Endodermal cell (in vitro differentiated cells): ENCODE measurements around the gene AIFM2. TPM values are rescaled to one million over a fixed set of nuclear protein-coding genes. Genes with fewer than 3 reads are reported as not detected.
"Not testable (repeated sequence)": the region's sequence is repeated elsewhere in the genome, so short reads cannot be mapped to it uniquely, and the experiment has no call there.

ENCODE experiments used
- DNase-seq: peaks from one replicate; pipeline ENCODE4 v3.0.0-alpha.2; 2017
- H3K27ac ChIP-seq: 2 replicates; pipeline ENCODE4 v1.5.1; 2013; ENCODE audit warnings: mild to moderate bottlenecking, low read depth, low read length, moderate library complexity
- H3K27me3 ChIP-seq: 2 replicates; pipeline ENCODE4 v1.6.1; 2013; ENCODE audit warnings: mild to moderate bottlenecking, low read length, moderate library complexity; ENCODE audit not compliant: insufficient read depth, control insufficient read depth, poor library complexity, severe bottlenecking
- H3K36me3 ChIP-seq: 2 replicates; pipeline ENCODE4 v1.7.0; 2013; ENCODE audit warnings: mild to moderate bottlenecking, low read length, moderate library complexity; ENCODE audit not compliant: control insufficient read depth, insufficient read depth
- H3K4me1 ChIP-seq: one replicate; pipeline ENCODE4 v1.7.0; 2013; ENCODE audit warnings: low read length; ENCODE audit not compliant: control insufficient read depth, insufficient read depth
- H3K4me3 ChIP-seq: 2 replicates; pipeline ENCODE4 v1.5.1; 2013; ENCODE audit warnings: mild to moderate bottlenecking, low read length, moderate library complexity
- H3K9ac ChIP-seq: 2 replicates; pipeline ENCODE4 v1.6.1; 2013; ENCODE audit warnings: mild to moderate bottlenecking, low read length, moderate library complexity; ENCODE audit not compliant: poor library complexity, severe bottlenecking; ENCODE audit errors: extremely low read depth
- H3K9me3 ChIP-seq: 2 replicates; pipeline ENCODE4 v1.6.1; 2013; ENCODE audit warnings: mild to moderate bottlenecking, low read length, moderate library complexity; ENCODE audit not compliant: control insufficient read depth
- H3K27ac Mint-ChIP-seq: 2 replicates; pipeline ENCODE4 v1.8.0; 2020; ENCODE audit warnings: mixed read lengths
- H3K27me3 Mint-ChIP-seq: 2 replicates; pipeline ENCODE4 v1.8.0; 2021; ENCODE audit warnings: mild to moderate bottlenecking, mixed read lengths; ENCODE audit not compliant: insufficient read depth
- H3K36me3 Mint-ChIP-seq: 2 replicates; pipeline ENCODE4 v1.8.0; 2020; ENCODE audit warnings: low read depth, mixed read lengths
- H3K4me1 Mint-ChIP-seq: 2 replicates; pipeline ENCODE4 v1.8.0; 2020; ENCODE audit warnings: mixed read lengths
- H3K4me3 Mint-ChIP-seq: 2 replicates; pipeline ENCODE4 v1.8.0; 2020; ENCODE audit warnings: mild to moderate bottlenecking, moderate library complexity, mixed read lengths
- H3K9me3 Mint-ChIP-seq: 2 replicates; pipeline ENCODE4 v1.8.0; 2020; ENCODE audit warnings: mild to moderate bottlenecking, mixed read lengths
- WGBS, 2 experiments: methylation state at CpG; one replicate each; pipeline versions ENCODE4 v1.1.5 to v1.1.7; 2013; ENCODE audit warnings: missing lambda C conversion rate in 2 of 2, mixed read lengths in 1 of 2; ENCODE audit not compliant: insufficient coverage in 1 of 2, insufficient read length in 1 of 2; 5-methylcytosine and 5-hydroxymethylcytosine counted together
- total RNA-seq, 2 donors: library from RNA; stranded (reverse); fragmentation: NEBNext Ultra II Directional in 1 of 2; extraction: Animal tissue kit (Norgen Biotek cat#: 25700) in 1 of 2; gene quantifications; 2 replicates in 1 of 2; 3 replicates in 1 of 2; pipeline ENCODE4 v1.2.1, GENCODE V29; 2021
- TF ChIP-seq, protein P1 (sequence below): fragments of 200-600 bp; sonication (generic); conservative IDR thresholded peaks from 2 replicates; pipeline ENCODE4 v1.5.0; 2021; ENCODE audit warnings: antibody characterized with exemption, mild to moderate bottlenecking

Gene AIFM2
- total RNA-seq, 2 donors from 2014 or later, result 7.1 to 7.6 TPM

DNA sequence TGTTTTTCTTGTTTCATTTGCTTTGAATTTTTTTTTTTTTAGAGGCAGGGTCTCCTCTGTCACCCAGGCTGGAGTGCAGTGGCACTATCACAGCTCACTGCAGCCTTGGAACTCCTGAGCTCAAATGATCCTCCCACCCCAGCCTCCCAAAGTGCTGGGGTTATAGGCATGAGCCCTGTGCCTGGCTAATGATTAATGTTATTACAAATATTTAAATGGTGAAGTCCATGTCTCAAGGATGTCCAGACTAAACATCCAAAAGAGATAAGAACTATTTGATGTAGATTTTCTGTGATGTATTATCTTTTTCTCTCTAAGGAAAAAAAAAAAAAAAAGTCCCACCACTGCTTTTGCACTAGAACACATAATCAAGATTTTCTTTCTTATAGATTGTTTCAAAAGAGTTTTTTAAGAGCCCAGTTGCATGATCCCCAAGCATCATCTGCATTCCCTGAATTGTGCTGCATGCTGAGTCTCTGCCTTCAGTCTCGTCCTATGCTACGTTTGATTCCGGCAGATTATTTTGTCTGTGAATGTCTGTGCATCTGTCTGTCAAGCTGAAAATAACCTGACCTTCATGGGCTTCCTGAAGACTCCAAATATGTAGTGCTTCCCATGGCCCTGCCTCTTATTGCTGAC is 46.5 kb downstream of the AIFM2 start:
- no peaks in the 10 kb centered on the region for H3K9me3 Mint-ChIP-seq
- no peak overlapping the region for H3K4me3 ChIP-seq
- no peaks in the 10 kb centered on the region for H3K4me1 Mint-ChIP-seq
- no peak overlapping the region for H3K27ac Mint-ChIP-seq
- WGBS, 2 experiments, result 96 to 97% methylated on average over 3 of the region's 3 CpGs
- no peaks in the 10 kb centered on the region for H3K27me3 Mint-ChIP-seq
- DNase-seq, result no peak
- no peak overlapping the region for H3K27ac ChIP-seq
- no peaks in the 10 kb centered on the region for H3K9me3 ChIP-seq
- TF ChIP-seq, protein P1, sequence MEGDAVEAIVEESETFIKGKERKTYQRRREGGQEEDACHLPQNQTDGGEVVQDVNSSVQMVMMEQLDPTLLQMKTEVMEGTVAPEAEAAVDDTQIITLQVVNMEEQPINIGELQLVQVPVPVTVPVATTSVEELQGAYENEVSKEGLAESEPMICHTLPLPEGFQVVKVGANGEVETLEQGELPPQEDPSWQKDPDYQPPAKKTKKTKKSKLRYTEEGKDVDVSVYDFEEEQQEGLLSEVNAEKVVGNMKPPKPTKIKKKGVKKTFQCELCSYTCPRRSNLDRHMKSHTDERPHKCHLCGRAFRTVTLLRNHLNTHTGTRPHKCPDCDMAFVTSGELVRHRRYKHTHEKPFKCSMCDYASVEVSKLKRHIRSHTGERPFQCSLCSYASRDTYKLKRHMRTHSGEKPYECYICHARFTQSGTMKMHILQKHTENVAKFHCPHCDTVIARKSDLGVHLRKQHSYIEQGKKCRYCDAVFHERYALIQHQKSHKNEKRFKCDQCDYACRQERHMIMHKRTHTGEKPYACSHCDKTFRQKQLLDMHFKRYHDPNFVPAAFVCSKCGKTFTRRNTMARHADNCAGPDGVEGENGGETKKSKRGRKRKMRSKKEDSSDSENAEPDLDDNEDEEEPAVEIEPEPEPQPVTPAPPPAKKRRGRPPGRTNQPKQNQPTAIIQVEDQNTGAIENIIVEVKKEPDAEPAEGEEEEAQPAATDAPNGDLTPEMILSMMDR, result no peak
- H3K36me3 Mint-ChIP-seq, result peaks cover 57% of the 10 kb centered on the region
- no peaks in the 10 kb centered on the region for H3K4me1 ChIP-seq
- no peak overlapping the region for H3K9ac ChIP-seq
- H3K36me3 ChIP-seq, result peaks cover 61% of the 10 kb centered on the region
- H3K27me3 ChIP-seq, result no peaks in the 10 kb centered on the region
- H3K4me3 Mint-ChIP-seq, result no peak overlapping the region

DNA sequence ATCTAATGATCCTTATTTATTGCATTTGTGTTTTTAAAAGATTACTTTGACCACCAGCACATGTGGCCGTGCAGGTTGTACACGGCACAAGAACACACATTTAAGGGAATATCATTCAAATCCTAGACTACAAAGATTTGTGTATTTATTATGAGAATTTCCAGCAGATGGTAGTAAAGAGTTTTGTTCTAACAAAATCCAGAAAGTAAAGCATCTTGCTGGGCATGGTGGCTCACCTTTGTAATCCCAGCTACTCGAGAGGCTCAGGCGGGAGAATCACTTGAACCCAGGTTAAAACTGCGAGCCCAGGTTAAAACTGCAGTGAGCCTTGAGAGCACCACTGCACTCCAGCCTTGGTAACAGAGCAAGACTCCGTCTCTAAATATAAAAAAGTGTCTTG is 48.4 kb downstream of the AIFM2 start:
- H3K36me3 Mint-ChIP-seq, result peaks cover 57% of the 10 kb centered on the region
- 96 to 98% methylated on average over 4 of the region's 6 CpGs for whole genome bisulfite sequencing, 2 experiments
- DNase-seq, result no peak
- H3K27me3 ChIP-seq, result no peaks in the 10 kb centered on the region
- no peaks in the 10 kb centered on the region for H3K4me1 Mint-ChIP-seq
- no peaks in the 10 kb centered on the region for H3K9me3 Mint-ChIP-seq
- H3K27me3 Mint-ChIP-seq, result no peaks in the 10 kb centered on the region
- H3K27ac Mint-ChIP-seq, result no peak overlapping the region
- TF ChIP-seq, protein P1, result no peak
- H3K9me3 ChIP-seq, result no peaks in the 10 kb centered on the region
- H3K4me3 Mint-ChIP-seq, result no peak overlapping the region
- no peaks in the 10 kb centered on the region for H3K4me1 ChIP-seq
- no peak overlapping the region for H3K9ac ChIP-seq
- H3K4me3 ChIP-seq, result no peak overlapping the region
- no peak overlapping the region for H3K27ac ChIP-seq
- H3K36me3 ChIP-seq, result peaks cover 56% of the 10 kb centered on the region

DNA sequence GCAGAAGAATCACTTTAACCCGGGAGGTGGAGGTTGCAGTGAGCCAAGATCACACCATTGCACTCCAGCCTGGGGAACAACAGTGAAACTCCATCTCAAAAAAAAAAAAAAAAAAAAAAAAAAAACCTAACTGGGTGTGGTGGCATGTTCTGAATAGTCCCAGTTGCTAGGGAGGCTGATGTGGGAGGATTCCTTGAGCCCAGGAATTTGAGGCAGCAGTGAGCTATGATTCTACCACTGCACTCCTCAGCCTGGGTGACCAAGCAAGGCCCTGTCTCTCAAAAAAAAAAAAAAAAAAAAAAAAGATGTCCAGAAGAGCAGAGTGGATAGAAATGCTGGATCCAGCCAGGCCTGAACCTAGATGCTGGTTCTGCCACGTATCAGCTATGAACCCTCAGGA is 51.8 kb downstream of the AIFM2 start:
- not testable (repeated sequence) for H3K9me3 ChIP-seq, DNase-seq, H3K4me3 ChIP-seq, H3K27me3 ChIP-seq, H3K9ac ChIP-seq, H3K27me3 Mint-ChIP-seq, H3K27ac Mint-ChIP-seq, H3K27ac ChIP-seq, H3K9me3 Mint-ChIP-seq, H3K4me1 ChIP-seq, H3K4me3 Mint-ChIP-seq
- WGBS, 2 experiments, result 93 to 100% methylated on average over 1 to 2 of the region's 2 CpGs
- H3K4me1 Mint-ChIP-seq, result peaks cover 14% of the 10 kb centered on the region
- peaks cover 57% of the 10 kb centered on the region for H3K36me3 ChIP-seq
- peaks cover 65% of the 10 kb centered on the region for H3K36me3 Mint-ChIP-seq

DNA sequence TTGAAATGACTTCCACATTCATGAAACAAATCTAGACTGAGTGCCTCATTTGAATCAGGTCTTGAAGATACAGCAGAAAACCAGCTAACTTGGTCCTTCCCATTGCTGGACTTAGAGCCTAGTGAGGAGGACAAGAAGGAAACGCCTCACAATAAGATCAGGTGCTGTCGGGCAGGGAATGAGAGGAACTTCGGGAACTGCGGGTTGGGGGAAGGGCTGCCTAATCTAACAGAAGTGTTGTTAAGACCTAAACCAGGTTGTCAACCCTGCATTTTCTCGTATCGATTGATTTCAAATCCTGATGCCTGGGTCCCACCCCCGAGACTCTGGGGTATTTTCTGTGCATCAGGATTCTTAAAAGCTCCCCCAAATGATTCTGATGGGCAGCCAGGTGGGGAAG is 53.7 kb downstream of the AIFM2 start:
- Histone ChIP-seq H3K4me1 (peaks cover 4% of the 10 kb centered on the region), H3K36me3 (peaks cover 56% of the 10 kb centered on the region), H3K4me3 (no peak overlapping the region), H3K27ac (no peak overlapping the region), H3K9ac (no peak overlapping the region), H3K27me3 (peaks cover 12% of the 10 kb centered on the region), H3K9me3 (no peaks in the 10 kb centered on the region)
- Mint-ChIP-seq H3K4me1 (peaks cover 30% of the 10 kb centered on the region), H3K9me3 (no peaks in the 10 kb centered on the region), H3K27me3 (no peaks in the 10 kb centered on the region), H3K4me3 (no peak overlapping the region), H3K27ac (no peak overlapping the region), H3K36me3 (peaks cover 68% of the 10 kb centered on the region)
- 90 to 94% methylated on average over 7 of the region's 7 CpGs for WGBS, 2 experiments
- no peak for DNase-seq
- TF ChIP-seq, protein P1, result no peak
